Mesothelial cell of epicardium (in vitro differentiated cells): ENCODE results near the gene MAPT. TPM values are rescaled to one million over a fixed set of nuclear protein-coding genes. Genes with fewer than 3 reads are reported as not detected.

Source experiments
- DNase-seq, 2 experiments: peaks; one replicate each; pipeline ENCODE4 v3.0.0; 2021; ENCODE audit warnings: low spot score in 2 of 2; ENCODE audit not compliant: unreplicated experiment in 2 of 2
- H3K27ac Mint-ChIP-seq: 2 replicates; pipeline ENCODE4 v1.8.0; 2021; ENCODE audit warnings: mixed read lengths
- H3K27me3 Mint-ChIP-seq: 2 replicates; pipeline ENCODE4 v1.8.0; 2021; ENCODE audit warnings: low read depth, mixed read lengths
- H3K36me3 Mint-ChIP-seq: 2 replicates; pipeline ENCODE4 v1.8.0; 2021; ENCODE audit warnings: mixed read lengths
- H3K4me1 Mint-ChIP-seq: 2 replicates; pipeline ENCODE4 v1.8.0; 2021; ENCODE audit warnings: mixed read lengths
- H3K4me3 Mint-ChIP-seq: 2 replicates; pipeline ENCODE4 v1.8.0; 2021; ENCODE audit warnings: mild to moderate bottlenecking, moderate library complexity, mixed read lengths
- H3K9me3 Mint-ChIP-seq: 2 replicates; pipeline ENCODE4 v1.8.0; 2021; ENCODE audit warnings: mixed read lengths
- CTCF ChIP-seq: fragments of 200-600 bp; sonication (generic); IDR thresholded peaks from one replicate; pipeline ENCODE4 v1.5.0; 2021; ENCODE audit warnings: antibody characterized with exemption; ENCODE audit not compliant: unreplicated experiment
- total RNA-seq: library from RNA; stranded (reverse); gene quantifications from 3 replicates; pipeline ENCODE4 v1.2.1, GENCODE V29; 2021

MAPT gene
- total RNA-seq, 1 donor from 2014 or later, result 2.8 TPM

GRCh38 chr17:45942284-45942683, 47.9 kb downstream of the MAPT start:
- no peaks in the 10 kb centered on the region for H3K9me3 Mint-ChIP-seq
- H3K27ac Mint-ChIP-seq, result no peak overlapping the region
- no peak for DNase-seq
- TF ChIP-seq CTCF, result no peak
- H3K4me1 Mint-ChIP-seq, result no peaks in the 10 kb centered on the region
- no peaks in the 10 kb centered on the region for H3K36me3 Mint-ChIP-seq
- H3K27me3 Mint-ChIP-seq, result peaks cover 39% of the 10 kb centered on the region
- H3K4me3 Mint-ChIP-seq, result no peak overlapping the region

GRCh38 chr17:45946841-45947256, 52.5 kb downstream of the MAPT start:
- Mint-ChIP-seq H3K27ac (no peak overlapping the region), H3K36me3 (no peaks in the 10 kb centered on the region), H3K27me3 (peaks cover 41% of the 10 kb centered on the region), H3K4me3 (no peak overlapping the region), H3K4me1 (peaks cover 6% of the 10 kb centered on the region), H3K9me3 (no peaks in the 10 kb centered on the region)
- DNase-seq, result no peak
- TF ChIP-seq CTCF, result no peak

- Mint-ChIP-seq H3K27me3 (peaks cover 31% of the 10 kb centered on the region), H3K4me1 (peaks cover 6% of the 10 kb centered on the region), H3K27ac (no peak overlapping the region), H3K4me3 (no peak overlapping the region), H3K9me3 (no peaks in the 10 kb centered on the region), H3K36me3 (no peaks in the 10 kb centered on the region)
- no peak for DNase-seq
- TF ChIP-seq CTCF, result no peak
Observed at GRCh38 chr17:45948498-45948880, 54.1 kb downstream of the MAPT start.

- DNase-seq, result peak; percentile 60 to 79
- peaks cover 6% of the 10 kb centered on the region for H3K4me1 Mint-ChIP-seq
- H3K27me3 Mint-ChIP-seq, result peaks cover 25% of the 10 kb centered on the region
- H3K9me3 Mint-ChIP-seq, result no peaks in the 10 kb centered on the region
- H3K4me3 Mint-ChIP-seq, result peak overlapping the region; percentile 63
- peak; percentile 60 for TF ChIP-seq CTCF
- H3K27ac Mint-ChIP-seq, result peak overlapping the region; percentile 56
- H3K36me3 Mint-ChIP-seq, result no peaks in the 10 kb centered on the region
Observed at GRCh38 chr17:45948881-45949624, 54.7 kb downstream of the MAPT start.

- TF ChIP-seq CTCF, result no peak
- peaks cover 24% of the 10 kb centered on the region for H3K27me3 Mint-ChIP-seq
- peaks cover 6% of the 10 kb centered on the region for H3K4me1 Mint-ChIP-seq
- no peaks in the 10 kb centered on the region for H3K9me3 Mint-ChIP-seq
- DNase-seq, result no peak
- H3K4me3 Mint-ChIP-seq, result no peak overlapping the region
- H3K27ac Mint-ChIP-seq, result no peak overlapping the region
- H3K36me3 Mint-ChIP-seq, result no peaks in the 10 kb centered on the region
Observed at GRCh38 chr17:45949755-45950320, 55.5 kb downstream of the MAPT start.
